HG03575 (cell line): ENCODE data around the gene ZNF774.
"Not testable (repeated sequence)": the region's sequence is repeated elsewhere in the genome, so short reads cannot be mapped to it uniquely, and the experiment has no call there.

ENCODE experiments used
- ATAC-seq: cut with Tn5 transposase; IDR thresholded peaks from one replicate; pipeline ENCODE4 v1.9.1; 2021; ENCODE audit not compliant: unreplicated experiment, insufficient number of reproducible peaks, low FRiP score; ENCODE audit errors: extremely low read depth

The ZNF774 gene

DNA sequence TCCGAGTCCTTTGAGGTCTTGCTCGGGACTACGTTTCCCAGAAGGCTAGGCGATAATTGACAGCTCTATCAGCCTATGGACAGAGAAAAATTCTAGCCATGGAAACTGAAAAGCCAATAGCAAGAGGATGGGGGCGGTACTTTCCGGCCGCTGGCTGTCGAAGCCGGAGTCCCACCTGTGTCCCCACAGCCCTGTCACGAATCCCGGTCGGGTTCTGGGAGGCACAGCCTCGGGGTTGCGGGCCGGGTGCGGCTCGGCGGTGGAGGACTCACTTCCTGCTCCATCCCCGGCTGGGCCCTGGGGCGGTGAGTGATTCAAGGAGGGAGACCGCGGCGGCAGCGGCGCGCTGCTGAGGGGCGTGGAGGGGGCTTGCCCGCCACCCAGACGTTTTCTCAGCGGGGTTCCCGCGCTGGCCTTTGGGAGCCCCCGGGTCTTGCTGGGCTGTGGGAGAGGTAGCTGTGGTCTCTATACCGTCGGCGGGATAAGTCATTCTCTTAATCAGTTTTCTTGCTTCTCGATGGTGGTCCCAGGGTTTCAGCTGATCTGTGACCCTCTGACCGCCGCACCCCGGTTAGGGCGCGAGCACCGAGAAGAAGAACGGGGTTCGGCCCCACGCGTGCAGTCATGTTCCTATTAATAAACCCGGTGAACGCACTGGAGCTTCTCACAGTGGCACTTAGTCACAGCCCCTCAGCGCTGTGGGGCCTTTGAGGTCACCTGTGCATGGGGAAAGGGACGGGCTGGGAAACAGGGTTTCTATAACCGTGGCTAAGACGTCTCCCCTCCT is at the start of gene ZNF774:
ZNF774 (plus strand) TSS at position 178 of the 787 bp plus-strand sequence. CDS start 2,377 bp downstream, outside the sequence.
- ATAC-seq, result peak; percentile 91

DNA sequence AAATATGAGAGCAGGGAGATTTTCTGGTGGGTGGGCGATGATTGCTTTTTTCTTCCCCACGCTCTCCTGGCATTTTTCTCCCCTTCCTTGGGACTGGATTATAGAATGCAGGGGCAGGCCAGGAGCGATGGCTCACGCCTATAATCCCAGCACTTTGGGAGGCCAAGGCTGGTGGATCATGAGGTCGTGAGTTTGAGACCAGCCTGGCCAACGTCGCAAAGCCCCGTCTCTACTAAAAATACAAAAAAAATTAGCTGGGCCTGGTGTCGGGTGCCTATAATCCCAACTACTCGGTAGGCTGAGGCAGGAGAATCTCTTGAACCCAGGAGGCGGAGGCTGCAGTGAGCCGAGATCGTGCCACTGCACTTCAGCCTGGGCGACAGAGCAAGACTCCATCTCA is 46.7 kb upstream of the ZNF774 start:
- ATAC-seq, result not testable (repeated sequence)

DNA sequence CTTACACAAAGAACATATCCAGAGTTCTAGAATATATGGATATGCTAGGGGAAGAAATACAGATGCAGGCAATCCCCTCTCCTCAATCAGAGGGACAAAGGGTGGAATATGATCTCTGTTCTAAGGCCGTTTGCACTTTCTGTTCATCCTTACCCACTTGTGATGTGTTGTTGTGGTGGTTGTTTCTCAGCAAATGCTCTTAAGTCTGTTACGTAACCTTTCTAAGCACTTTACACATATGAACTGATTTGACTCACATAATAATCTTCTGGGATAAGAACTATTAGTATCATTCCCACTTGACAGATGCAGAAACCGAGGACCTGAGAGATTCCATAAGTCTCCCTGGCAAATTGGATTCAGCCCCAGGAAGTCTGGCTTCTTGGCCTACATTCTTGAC is 46.2 kb upstream of the ZNF774 start:
- ATAC-seq, result no peak

DNA sequence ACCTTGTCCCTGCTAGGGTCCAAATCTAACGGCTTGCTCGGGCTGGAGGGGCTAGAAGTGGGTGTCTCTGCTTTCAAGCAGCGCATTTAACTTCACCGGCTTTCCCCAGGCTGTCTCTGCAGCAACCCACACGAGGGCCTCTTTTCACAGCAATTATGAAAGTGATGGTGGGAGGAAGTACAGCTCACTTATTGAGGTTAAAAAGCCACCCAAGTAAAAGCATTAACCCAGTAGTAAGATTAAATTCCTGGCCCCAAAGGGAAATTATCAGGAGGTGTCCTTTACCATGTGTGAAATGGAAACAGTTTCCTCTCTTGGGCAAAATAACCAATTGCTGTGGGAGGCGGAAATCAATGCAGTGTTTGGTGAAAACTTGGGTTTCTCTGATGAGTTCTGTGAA is 45.5 kb upstream of the ZNF774 start:
- no peak for ATAC-seq

DNA sequence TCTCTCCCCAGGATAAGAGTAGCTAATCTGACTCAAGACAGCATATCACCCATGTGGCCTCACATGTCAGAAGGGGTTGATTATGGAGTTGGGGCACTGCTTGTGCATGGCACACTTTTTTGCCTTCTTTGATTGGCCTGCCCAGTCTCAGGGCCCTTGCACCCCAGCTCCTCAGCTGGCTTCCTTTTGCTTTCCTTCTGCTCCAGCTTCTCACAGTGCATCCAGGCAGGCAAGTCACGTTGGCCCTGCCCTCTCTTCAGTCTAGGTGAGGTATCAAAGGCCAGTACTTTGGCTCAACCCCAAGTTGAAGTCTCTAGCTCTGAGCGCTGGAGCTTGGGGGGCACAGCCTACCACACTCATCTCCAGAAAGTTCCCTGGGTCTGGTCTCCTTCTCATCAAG is 44.4 kb upstream of the ZNF774 start:
- ATAC-seq, result no peak

DNA sequence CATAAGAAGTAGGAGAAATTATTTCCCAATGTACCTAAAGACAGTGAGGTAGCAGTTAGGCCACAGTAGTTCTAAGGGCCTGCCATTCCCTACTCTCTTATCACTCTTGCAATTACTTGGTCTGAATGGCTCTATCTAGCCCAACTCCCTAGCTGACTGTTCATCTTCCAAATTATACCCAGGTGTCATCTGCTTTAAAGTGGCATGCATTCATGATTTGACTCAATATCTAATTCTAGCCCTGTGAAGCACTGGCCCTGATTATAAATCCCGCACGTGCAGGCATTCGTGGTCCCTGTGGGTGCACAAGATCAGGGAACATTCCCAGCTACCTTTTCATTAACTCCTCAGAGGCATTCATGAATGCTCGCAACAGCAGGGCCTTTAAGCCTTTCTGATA is 43.1 kb upstream of the ZNF774 start:
- no peak for ATAC-seq

DNA sequence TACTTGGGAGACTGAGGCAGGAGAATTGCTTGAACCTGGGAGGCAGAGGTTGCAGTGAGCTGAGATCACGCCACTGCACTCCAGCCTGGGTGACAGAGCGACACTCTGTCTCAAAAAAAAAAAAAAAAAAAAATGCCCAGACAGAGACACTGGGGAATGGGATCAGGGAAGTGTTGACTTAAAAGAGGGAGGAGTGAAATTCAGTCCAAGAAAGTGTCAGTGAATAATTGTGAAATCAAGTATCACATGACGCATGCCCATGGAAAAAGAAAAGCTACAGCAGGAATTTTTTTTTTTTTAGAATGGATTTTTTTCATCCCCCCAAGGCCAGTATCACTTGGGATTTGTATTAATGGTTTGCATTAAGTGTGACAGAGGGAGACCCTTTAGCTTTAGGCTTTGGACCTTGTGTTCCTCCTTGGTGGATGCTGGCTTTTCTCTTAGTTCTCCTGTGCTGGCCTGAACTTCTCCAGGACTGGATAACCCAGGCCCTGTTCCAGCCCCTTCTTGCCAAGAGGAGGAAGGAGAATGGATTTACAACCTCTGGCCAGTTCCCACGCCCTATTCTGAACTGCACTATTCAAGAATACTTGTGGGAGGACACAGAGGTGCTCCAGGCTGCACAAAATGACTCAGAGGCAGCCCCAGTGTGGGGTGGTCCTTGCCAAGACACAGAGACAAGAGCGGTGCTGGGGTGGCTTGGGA is 36.7 kb upstream of the ZNF774 start:
- no peak for ATAC-seq

DNA sequence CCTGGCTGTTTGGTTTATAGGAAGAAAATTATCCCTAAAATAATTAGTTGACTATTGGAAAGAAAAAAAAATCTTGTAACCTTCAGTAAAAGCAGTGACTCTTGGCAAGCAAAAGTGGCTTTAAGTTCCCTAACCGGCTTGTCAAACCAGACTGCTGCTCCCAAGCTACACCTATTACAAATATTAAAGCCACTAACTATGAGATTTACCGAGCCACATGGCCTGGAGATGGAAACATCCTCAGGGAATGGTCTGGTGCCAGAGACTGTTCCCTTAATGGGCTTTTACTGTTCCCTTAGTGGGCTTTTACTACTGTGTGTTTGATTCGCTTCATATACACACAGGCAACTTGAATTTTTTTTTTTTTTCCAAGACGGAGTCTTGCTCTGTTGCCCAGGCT is 35.9 kb upstream of the ZNF774 start:
- no peak for ATAC-seq

DNA sequence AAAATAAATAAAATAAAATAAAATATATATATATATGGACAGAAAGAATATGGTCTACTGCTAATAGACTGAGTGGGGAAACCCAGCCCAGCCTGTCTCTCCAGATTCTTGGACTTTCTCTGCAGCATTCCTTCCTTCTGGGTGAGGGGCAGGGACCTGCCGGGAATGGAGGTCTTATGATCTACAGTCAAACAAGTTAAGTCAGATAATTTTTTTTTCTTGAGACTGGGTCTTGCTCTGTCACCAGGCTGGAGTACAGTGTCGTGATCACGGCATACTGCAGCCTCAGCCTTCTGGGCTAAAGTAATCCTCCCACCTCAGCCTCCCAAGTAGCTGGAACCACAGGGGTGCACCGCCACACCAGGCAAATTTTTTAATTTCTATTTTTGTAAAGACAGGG is 33.5 kb upstream of the ZNF774 start:
- no peak for ATAC-seq

DNA sequence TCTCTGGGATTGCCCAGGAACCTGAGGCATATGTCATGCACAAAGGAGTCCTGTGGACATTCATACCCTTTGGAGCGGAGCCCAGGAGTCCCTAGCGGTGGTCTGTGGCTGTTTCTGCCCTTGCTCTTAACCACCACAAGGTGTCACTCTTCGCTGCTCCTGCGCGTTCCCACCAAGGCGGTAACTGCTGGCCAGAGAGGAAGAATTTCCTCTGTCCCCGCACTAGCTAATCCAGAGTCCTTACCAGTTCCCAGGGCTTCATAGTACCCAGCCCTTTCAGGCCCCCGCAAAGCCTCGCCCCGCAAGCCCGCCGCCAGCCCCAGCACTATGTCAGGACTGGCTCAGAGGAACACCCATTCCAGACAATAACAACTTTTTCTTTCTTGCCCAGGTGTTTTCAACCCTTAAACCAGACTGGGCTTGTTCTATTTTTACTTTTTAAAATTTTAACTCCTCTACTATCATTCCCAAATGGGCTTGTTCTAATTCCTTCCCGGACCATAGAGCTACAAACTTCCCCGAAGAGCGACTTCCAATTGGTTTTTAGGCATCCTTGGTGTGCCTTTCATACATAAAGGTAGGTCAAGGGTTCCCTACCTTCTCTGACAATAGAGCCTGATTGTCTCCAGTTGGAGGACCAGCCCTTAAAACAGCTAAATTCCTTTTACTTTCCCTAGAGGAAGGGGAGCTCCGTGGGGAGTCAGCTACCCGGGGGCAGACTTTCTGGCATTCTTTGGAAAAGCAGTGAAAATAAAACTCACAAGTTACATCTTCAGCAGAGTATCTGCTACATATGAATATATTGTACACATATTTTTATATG is 31.8 kb upstream of the ZNF774 start:
- ATAC-seq, result peak; percentile 64

DNA sequence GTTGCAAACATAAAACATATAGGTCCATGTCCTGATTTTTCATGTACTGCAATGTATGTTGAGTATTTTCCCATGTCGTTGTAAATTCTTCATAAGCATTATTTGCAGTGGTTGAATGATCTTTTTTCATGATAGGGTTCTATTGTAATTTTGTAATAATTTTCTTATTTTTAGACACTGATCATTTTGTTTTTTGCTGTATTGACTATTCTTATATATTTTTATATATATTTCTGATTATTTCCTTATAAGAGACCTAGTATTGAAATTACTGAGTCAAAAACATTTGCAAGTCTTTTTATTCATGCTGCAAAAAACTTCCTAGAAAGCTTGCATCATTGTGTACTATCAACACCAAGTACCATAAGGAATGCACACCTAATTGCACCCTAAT is 31.2 kb upstream of the ZNF774 start:
- ATAC-seq, result no peak

DNA sequence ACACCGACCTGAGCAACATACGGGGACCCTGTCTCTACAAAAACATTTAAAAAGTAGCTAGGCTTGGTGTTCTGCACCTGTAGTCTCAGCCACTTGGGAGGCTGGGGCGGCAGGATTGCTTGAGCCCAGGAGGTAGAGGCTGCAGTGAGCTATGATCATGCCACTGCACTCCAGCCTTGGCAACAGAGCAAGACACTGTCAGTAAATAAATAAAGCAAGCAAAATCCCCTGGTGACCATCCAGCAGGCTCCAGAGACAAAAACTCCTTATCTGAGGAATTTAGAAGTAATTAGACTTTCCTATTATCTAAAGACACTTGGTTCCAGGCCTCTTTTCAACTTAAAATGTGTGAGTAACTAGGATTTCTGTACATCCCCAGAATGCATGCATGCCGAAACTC is 29.5 kb upstream of the ZNF774 start:
- ATAC-seq, result no peak

DNA sequence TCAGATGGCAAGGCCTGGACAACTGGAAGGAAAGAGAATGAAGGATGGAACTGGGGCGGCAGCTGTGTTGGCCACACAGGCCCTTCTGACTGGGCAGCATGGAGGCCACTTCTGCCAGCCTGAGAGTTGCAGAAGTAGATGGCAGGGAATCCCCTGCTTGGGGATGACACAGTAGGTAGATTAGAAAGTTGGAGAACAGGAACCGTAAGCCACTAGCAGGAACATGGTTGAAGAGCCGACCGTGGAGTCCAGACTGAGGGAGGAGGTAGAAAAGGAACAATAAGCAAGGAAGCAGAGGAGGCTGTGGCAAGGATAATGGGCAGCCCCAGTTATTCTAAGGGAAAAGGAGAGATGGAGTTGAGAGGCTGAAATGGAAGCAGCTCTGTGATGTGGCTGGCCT is 26.4 kb upstream of the ZNF774 start:
- no peak for ATAC-seq

DNA sequence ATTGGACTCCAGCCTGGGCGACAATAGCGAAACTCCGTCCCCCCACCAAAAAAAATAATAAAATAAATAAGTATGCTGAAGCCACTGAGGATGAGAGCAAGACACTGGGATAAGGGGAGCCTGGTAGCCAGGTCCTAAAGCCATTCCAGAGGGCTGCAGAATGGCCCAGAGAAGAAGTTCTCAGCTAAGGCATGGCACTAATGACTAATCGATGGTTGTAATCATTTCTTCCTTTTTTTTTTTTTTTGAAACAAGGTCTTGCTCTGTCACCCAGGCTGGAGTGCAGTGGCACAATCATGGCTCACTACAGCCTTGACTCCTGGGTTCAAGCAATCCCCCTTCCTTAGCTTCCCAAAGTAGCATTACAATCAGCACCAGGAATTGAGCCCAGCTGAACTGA is 25.6 kb upstream of the ZNF774 start:
- ATAC-seq, result no peak

DNA sequence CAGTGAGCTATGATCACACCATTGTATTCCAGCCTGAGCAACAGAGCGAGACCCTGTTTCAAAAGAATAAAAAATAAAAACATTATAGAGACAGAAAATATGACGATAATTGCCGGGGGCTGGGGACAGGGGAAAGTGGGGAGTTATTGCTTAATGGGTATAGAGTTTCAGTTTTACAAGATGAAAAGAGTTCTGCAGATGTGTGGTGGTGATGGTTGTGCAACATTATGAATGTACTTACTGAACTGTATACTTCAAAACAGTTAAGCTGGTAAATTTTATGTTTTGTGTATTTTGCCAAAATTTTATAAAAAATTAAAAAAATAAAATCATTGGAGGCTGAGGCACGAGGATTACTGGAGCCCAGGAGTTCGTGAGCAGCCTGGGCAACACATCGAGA is 24.8 kb upstream of the ZNF774 start:
- no peak for ATAC-seq

DNA sequence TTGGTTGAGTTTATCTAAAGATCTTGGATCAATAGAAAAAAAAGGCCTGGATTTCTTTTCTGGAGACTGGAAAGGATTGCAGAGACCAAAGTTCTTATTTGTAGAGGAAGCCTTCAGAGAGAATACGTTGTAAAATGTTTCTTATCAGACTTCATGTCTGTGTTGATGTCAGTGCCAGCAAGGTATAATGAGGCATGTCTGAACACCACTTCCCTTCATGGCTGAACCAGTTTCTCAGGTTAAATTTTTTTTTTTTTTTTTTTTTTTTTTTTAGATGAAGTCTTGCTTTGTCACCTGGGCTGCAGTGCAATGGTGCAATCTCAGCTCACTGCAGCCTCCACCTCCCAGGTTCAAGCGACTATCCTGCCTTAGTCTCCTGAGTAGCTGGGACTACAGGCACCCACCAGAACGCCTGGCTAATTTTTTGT is 17.8 kb upstream of the ZNF774 start:
- no peak for ATAC-seq

DNA sequence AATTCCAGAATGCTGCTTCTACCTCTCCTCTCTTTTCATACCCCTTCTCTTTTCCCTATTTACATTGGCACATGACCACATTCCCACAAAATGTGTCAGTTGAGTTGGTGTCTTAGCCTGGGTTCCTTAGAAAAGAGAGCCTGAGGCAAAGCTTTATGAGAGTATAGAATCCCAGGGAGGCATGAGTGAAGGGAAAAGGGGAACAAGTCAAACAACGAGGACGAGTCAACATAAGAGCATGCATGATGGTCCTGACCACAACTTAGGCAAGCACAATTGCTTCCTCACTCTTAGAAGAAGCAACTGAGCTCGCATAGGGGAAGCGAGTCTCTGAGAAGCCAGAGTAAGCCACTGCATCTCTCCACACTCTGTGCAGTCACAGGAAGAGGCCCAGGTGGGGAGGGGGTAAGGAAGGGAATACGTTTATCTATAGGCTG is 15.4 kb upstream of the ZNF774 start:
- ATAC-seq, result no peak

DNA sequence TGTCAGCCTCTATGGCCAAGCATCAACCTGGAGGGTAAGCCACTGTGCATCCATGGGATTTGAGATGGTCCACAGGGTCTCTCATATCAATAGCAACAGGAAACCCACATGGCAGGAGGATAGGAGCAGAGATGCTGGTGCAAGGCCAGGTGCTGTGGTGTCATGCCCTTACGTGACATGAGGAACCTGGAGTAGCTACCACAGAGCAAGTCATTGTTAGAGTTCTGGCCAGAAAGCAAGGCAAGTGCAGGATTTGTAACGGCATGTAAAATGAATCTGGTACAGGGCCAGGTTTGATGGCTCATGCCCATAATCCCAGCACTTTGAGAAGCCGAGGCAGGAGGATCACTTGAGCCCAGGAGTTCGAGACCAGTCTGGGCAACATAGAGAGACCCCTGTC is 14.8 kb upstream of the ZNF774 start:
- no peak for ATAC-seq

DNA sequence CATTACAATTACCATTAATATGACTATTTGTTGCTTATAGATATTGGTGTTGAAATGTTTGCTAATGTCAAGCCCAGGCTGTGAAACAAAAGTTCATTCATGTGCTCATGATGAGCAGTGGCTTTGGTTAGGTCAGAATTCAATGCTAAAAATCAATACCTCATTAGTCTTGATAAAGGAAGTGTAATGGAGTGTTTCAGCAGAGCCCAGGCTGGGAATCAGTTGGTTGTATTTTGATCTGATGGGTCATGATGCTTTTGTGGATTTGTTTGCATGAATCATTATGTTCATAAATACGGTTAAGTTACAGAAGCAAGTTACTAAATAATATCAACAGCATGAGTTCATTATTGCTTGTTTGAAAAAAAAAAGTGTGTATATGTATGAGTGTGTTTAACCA is 13.6 kb upstream of the ZNF774 start:
- no peak for ATAC-seq

DNA sequence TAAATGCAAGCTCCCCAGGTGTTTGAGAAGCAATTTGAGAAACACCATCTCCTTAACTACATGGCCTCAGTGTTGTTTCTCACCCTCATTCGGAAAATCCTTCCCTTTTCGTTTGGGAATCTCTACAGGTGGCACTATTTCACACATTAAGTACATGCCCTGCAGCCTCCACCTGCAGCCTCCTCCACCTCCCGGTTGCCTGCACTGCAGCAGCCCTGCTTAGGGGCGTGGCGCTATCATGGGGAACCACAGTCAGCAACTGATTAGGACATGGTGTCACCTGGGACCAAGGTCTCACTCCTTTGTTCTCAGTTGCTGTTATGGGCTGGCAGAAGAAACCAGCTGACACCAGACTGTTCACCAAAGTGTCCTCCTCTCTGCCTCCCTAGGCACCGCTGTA is 11.7 kb upstream of the ZNF774 start:
- ATAC-seq, result no peak
